22Rv1 (cell line): ENCODE results near the gene UHRF1.

Experiments
- CTCF ChIP-seq: fragments of 450-650 bp; IDR thresholded peaks from 2 replicates; pipeline ENCODE4 v1.5.1; 2017; ENCODE audit warnings: mild to moderate bottlenecking
- ZFX ChIP-seq: fragments of 450-650 bp; IDR thresholded peaks from 2 replicates; pipeline ENCODE4 v1.6.1; 2017; ENCODE audit warnings: antibody characterized with exemption, borderline replicate concordance

GRCh38 chr19:4991996-4992698 is 82.8 kb downstream of the UHRF1 start:
- TF ChIP-seq CTCF, result no peak
- TF ChIP-seq ZFX, result no peak
